ENCODE measurements around the gene DAB2.

DNA sequence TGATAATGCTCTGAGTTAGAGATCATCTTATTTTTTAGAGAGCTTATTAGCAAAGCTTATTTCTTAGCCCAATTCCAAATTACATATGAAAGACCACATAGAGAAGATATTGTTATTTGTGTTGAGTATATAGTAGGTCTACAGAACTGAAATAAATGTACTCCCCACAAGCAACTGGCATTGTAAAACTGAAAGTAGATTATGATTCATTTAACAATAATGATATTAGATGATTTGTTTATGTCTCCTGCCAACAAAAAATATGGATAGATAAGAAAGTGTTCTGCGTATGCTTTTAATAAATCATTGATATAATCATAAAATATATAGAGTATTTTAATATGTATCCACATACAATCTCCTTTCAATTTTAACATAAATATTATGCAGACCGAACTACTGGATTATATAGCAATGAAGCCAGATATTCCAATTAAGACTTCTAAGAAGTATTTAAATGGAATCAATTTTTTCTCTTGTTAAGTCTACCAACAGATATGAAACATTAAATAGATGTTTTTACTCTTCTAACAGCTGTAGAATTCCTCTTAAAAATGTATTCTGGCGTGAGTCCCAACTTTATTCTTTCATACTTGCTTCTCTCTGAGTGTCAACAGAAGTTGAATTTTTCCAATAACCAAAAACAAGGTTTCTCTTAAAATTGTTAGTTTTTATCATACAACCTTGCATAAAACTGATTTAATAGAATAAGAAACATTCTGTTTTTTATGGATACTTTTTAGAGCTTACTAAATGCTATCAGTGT is 15.6 kb upstream of the DAB2 start:
- TF ChIP-seq MAX (IDR thresholded peaks at IDR 0.05; ENCODE audit: low read depth, low read length), result no peak
- no peak for TF ChIP-seq CTCF (IDR thresholded peaks at IDR 0.05; ENCODE audit: low read depth, low read length)
- TF ChIP-seq POLR2A (IDR thresholded peaks at IDR 0.05; ENCODE audit: extremely low read depth, insufficient read length), result no peak
- no peak for TF ChIP-seq MYC (IDR thresholded peaks at IDR 0.05; ENCODE audit: low read depth, low read length)

All from NB4 (cell line).